ENCODE data around the gene HIBADH. TPM values are rescaled to one million over a fixed set of nuclear protein-coding genes. Genes with fewer than 3 reads are reported as not detected.
A peak's percentile ranks its signal among the peaks of the same experiment; 100 is the strongest.
"Not testable (repeated sequence)": the region's sequence is repeated elsewhere in the genome, so short reads cannot be mapped to it uniquely, and the experiment has no call there.

Gene HIBADH
- total RNA-seq, 2 experiments from 2014 or later = 12.9 to 14.4 TPM

DNA sequence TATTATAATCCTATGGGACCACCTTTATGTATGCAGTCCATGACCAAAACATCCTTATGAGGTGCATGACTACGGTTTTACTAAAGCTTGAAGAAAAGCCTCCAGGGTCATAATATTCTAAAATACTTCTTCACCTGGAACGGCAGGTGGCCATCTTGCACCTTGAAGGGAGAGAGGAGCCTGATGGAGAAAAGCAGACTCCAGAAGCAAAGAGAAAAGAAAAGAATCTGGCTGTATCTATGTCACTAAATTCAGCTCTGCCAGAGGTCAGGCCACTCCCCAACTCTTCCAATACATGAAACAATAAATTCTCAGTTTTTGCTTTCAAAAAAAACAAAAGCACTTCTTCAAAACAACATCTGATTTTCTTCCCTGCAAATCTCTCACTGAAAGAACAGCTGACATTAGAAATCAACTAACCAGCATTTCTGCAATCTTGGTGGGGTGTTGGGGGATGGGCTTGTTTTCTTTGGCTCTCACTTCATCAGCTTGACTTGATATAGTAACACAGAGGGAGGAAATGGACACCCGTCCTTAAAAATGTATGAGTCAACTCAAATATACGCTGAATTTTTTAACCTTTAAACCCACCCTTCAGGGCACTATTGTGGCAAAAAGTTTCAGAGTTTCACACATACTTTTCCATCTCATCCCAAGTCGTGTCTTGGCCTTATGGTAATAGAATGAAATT, 21.7 kb downstream of the HIBADH start:
- no peaks in the 10 kb centered on the region for H3K9me3 Mint-ChIP-seq
- H3K4me1 Mint-ChIP-seq = peaks cover 10% of the 10 kb centered on the region
- no peak overlapping the region for H3K27ac Mint-ChIP-seq
- H3K4me3 Mint-ChIP-seq = no peak overlapping the region
- POLR2A ChIA-PET = interaction anchor here (1.3 to 1.6 kb wide), 2 partner anchors 21 to 99 kb away, joined by 3 to 5 read pairs; partner anchors contain the start of genes HIBADH and TAX1BP1
- H3K27me3 Mint-ChIP-seq = no peaks in the 10 kb centered on the region
- DNase-seq (no peak), ATAC-seq (ENCODE audit: low read depth) (no peak)
- H3K36me3 Mint-ChIP-seq = peaks cover 12% of the 10 kb centered on the region

DNA sequence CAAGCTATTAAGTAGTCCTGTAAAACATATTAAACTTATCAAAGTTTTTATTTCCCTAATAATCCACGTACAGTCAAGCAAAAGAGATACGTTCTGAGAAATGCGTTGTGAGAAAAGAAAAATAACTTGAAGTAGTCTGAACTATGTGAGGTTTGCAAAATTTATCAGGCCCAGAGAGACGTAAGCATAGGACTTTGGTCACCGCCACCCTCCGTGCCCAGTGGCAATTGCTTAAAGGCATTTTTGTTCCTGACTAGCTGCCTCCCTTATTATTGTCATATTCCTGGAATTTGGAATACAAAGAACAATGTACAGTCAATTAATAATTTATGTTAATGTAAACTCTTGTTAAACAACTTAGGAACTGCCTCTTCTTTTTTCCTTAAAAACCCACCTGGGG, 22.8 kb downstream of the HIBADH start:
- H3K36me3 Mint-ChIP-seq = peaks cover 13% of the 10 kb centered on the region
- peaks cover 19% of the 10 kb centered on the region for H3K4me1 Mint-ChIP-seq
- ATAC-seq (ENCODE audit: low read depth) (no peak), DNase-seq (no peak)
- H3K9me3 Mint-ChIP-seq = no peaks in the 10 kb centered on the region
- no peaks in the 10 kb centered on the region for H3K27me3 Mint-ChIP-seq
- POLR2A ChIA-PET = no interaction called here
- no peak overlapping the region for H3K4me3 Mint-ChIP-seq
- no peak overlapping the region for H3K27ac Mint-ChIP-seq

DNA sequence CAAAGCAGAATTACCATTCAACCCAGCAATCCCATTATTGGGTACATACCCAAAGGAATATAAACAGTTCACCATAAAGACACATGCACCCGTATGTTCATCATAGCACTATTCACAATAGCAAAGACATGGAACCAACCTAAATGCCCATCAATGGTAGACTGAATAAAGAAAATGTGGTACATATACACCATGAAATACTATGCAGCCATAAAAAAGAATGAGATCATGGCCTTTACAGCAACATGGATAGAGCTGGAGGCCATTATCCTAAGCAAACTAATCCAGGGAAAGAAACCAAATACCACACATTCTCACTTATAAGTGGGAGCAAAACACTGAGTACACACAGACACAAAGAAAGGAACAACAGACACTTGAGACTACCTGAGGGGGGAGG, 23.6 kb downstream of the HIBADH start:
- DNase-seq; H3K27ac Mint-ChIP-seq; H3K9me3 Mint-ChIP-seq; POLR2A ChIA-PET; H3K27me3 Mint-ChIP-seq; ATAC-seq (ENCODE audit: low read depth); H3K4me3 Mint-ChIP-seq: not testable (repeated sequence)
- Mint-ChIP-seq H3K4me1 (peaks cover 22% of the 10 kb centered on the region), H3K36me3 (peaks cover 10% of the 10 kb centered on the region)

DNA sequence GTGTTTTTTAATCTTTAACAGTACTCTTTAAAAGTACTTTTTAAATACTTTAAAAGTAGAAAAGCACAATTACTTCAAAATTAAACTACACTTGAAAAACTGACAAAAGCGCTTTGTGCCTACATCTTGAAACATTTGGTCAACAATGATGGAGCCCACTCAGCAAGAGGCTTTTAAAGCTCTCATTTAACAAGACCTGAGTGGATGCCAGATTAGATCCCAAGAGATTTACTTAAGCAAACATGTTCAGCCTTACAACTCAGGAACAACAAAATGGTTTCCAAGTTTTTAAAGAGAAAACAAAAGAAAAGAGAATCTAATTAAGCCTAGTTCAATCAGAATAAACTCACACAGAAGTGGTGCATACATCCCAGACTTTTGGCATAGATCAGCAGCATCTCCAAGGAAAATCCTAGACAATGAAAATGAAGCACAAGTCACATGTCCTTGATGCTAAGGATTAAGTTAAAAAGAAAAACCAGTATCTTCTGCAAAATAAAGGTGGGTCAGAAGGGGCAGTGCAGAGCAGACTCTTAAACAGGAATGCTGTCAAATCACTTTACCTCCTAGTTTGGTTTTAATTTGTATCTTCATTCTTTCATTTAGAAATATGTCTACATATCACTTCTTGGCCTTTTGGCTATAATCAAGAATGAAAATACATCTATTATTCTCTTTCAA, 26.2 kb downstream of the HIBADH start:
- Mint-ChIP-seq H3K4me3 (no peak overlapping the region), H3K9me3 (no peaks in the 10 kb centered on the region), H3K36me3 (peaks cover 12% of the 10 kb centered on the region), H3K27me3 (no peaks in the 10 kb centered on the region), H3K4me1 (peaks cover 19% of the 10 kb centered on the region), H3K27ac (no peak overlapping the region)
- no peak for ATAC-seq (ENCODE audit: low read depth)
- DNase-seq = no peak
- POLR2A ChIA-PET = no interaction called here

- Mint-ChIP-seq H3K9me3 (no peaks in the 10 kb centered on the region), H3K4me1 (peaks cover 19% of the 10 kb centered on the region), H3K4me3 (no peak overlapping the region), H3K27ac (no peak overlapping the region), H3K27me3 (no peaks in the 10 kb centered on the region), H3K36me3 (peaks cover 12% of the 10 kb centered on the region)
- DNase-seq (no peak), ATAC-seq (ENCODE audit: low read depth) (no peak)
- POLR2A ChIA-PET = no interaction called here
Observed at GRCh38 chr7:27635728-27636127, 27.0 kb downstream of the HIBADH start.

DNA sequence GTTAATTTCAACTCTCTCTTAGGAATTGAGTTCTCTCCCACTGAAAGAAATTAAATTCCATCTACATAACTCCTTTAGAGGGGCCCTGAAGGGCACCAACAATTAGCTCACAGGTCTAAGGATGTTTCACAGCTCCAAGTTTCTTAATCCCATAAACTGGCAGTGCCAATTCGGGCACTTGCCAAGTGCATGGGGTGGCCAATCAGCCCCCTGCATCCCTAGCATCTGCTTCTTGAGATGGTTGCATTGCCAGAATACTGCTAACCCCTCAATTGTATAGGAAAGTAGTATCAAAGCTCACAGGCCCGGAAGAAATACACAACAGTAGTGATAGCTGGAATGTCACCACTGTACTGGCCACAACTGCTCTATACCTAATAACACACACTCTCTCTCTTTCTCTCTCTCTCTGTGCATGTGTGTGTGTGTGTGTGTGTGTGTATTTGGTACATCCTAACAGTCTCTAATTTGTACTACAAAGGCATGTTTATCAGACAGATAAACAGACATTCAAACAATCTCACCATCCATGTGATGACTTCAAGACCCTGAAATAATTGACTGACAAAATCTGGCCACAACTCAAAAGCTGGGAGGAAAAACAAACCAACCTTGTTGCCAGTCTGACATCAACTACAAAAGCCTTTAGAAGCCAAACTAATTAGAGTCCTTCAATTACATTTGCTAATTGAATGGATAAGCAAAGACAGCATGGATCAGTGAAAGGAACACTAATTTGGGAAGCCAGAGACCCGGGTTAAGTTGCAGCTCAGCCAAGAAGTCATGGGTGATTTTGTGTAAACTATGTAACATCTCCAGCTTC, 27.8 kb downstream of the HIBADH start:
- POLR2A ChIA-PET = no interaction called here
- H3K27me3 Mint-ChIP-seq = no peaks in the 10 kb centered on the region
- no peak for ATAC-seq (ENCODE audit: low read depth)
- DNase-seq = no peak
- H3K9me3 Mint-ChIP-seq = no peaks in the 10 kb centered on the region
- H3K36me3 Mint-ChIP-seq = peaks cover 13% of the 10 kb centered on the region
- H3K4me3 Mint-ChIP-seq = no peak overlapping the region
- H3K4me1 Mint-ChIP-seq = peaks cover 19% of the 10 kb centered on the region
- peak overlapping the region; percentile 28 for H3K27ac Mint-ChIP-seq

DNA sequence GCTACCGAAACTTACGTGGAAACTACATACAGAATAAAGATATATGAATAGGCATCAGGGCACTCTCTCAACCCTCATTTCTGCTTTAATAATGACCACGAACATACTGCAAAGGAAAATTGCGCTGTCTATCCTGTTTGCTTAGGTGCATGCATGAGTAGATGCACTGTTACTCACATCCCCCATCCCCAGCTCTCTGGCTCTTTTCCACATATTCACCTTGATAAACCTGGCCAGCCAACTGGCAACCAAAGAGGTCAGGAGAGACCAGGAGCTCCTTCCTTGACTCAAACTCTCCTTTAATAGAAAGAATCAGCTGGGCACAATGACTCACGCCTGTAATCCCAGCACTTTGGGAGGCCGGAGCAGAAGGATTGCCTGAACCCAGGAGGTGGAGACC, 29.6 kb downstream of the HIBADH start:
- POLR2A ChIA-PET = interaction anchor here (0.6 kb wide), 1 partner anchor 30 kb away, joined by 3 read pairs; the partner anchor contains the start of gene HIBADH

DNA sequence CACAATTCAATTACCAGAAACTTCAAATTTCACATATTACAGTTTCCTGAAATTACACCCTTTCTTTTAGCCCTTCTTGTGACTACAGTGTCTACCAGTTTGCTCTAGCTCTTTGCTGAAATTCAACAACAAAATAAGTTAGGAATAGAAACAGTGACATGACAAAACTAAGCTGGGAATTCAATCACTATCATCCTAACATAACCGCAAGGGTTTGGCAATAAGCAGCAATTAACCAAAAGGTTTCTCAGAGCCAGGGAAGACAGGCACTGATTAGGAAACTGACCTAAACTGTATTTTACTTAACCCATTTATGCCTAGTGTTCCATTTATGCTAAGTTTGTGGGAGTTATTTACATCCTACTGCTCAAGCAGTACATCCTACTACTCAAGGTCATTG, 31.3 kb downstream of the HIBADH start:
- no peak overlapping the region for H3K27ac Mint-ChIP-seq
- no peaks in the 10 kb centered on the region for H3K27me3 Mint-ChIP-seq
- H3K4me1 Mint-ChIP-seq = peaks cover 15% of the 10 kb centered on the region
- no peak for DNase-seq
- peaks cover 10% of the 10 kb centered on the region for H3K36me3 Mint-ChIP-seq
- no peak for ATAC-seq (ENCODE audit: low read depth)
- POLR2A ChIA-PET = no interaction called here
- H3K4me3 Mint-ChIP-seq = no peak overlapping the region
- H3K9me3 Mint-ChIP-seq = no peaks in the 10 kb centered on the region

More for the DNA sequence above, 29.6 kb downstream of the HIBADH start:
- no peaks in the 10 kb centered on the region for H3K27me3 Mint-ChIP-seq
- no peak overlapping the region for H3K4me3 Mint-ChIP-seq
- H3K36me3 Mint-ChIP-seq = peaks cover 13% of the 10 kb centered on the region
- H3K27ac Mint-ChIP-seq = no peak overlapping the region
- no peaks in the 10 kb centered on the region for H3K9me3 Mint-ChIP-seq
- peaks cover 19% of the 10 kb centered on the region for H3K4me1 Mint-ChIP-seq
- DNase-seq (no peak), ATAC-seq (ENCODE audit: low read depth) (no peak)

GRCh38 chr7:27627146-27627545, 35.5 kb downstream of the HIBADH start:
- H3K36me3 Mint-ChIP-seq = peaks cover 22% of the 10 kb centered on the region

GRCh38 chr7:27619492-27619891, 43.2 kb downstream of the HIBADH start:
- H3K4me3 Mint-ChIP-seq = no peak overlapping the region
- POLR2A ChIA-PET = no interaction called here
- ATAC-seq (ENCODE audit: low read depth) (no peak), DNase-seq (no peak)
- peaks cover 45% of the 10 kb centered on the region for H3K36me3 Mint-ChIP-seq
- no peaks in the 10 kb centered on the region for H3K27me3 Mint-ChIP-seq
- no peak overlapping the region for H3K27ac Mint-ChIP-seq
- H3K9me3 Mint-ChIP-seq = peaks cover 27% of the 10 kb centered on the region
- H3K4me1 Mint-ChIP-seq = no peaks in the 10 kb centered on the region

More at GRCh38 chr7:27627146-27627545, 35.5 kb downstream of the HIBADH start:
- no peak overlapping the region for H3K27ac Mint-ChIP-seq
- H3K9me3 Mint-ChIP-seq = peaks cover 9% of the 10 kb centered on the region
- H3K27me3 Mint-ChIP-seq = no peaks in the 10 kb centered on the region
- H3K4me3 Mint-ChIP-seq = no peak overlapping the region
- DNase-seq (no peak), ATAC-seq (ENCODE audit: low read depth) (no peak)
- POLR2A ChIA-PET = no interaction called here
- H3K4me1 Mint-ChIP-seq = no peaks in the 10 kb centered on the region

GRCh38 chr7:27617651-27618381, 44.9 kb downstream of the HIBADH start:
- no peak for ATAC-seq (ENCODE audit: low read depth)
- POLR2A ChIA-PET = no interaction called here
- H3K9me3 Mint-ChIP-seq = peaks cover 23% of the 10 kb centered on the region
- no peak overlapping the region for H3K4me3 Mint-ChIP-seq
- no peak for DNase-seq
- no peaks in the 10 kb centered on the region for H3K4me1 Mint-ChIP-seq
- H3K27ac Mint-ChIP-seq = no peak overlapping the region
- no peaks in the 10 kb centered on the region for H3K27me3 Mint-ChIP-seq
- H3K36me3 Mint-ChIP-seq = peaks cover 38% of the 10 kb centered on the region

DNA sequence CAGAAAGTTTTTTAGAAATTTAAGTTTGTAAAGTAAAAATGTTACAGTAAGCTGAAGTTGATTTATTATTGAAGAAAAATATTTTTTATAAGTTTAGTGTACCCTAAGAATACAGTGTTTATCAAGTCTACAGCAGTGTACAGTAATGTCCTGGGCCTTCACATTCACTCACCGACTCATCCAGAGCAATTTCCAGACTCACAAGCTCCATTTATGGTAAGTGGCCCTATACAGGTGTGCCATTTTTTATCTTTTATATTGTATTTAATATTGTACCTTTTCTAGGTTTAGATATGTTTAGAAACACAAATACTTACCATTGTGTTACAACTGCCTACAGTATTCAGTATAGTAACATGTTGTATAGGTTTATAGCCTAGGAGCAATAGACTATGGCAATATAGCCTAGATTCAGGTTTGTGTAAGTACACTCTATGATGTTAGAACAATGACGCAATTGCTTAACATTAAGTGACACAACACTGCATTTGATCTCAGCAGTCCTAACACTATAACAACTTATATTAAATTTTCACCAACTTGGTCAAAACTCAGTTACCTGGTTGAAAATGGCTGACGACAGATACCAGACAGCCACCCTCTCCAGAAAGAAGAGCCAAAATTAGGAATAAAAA, 45.7 kb downstream of the HIBADH start:
- no peak overlapping the region for H3K4me3 Mint-ChIP-seq
- DNase-seq = no peak
- H3K36me3 Mint-ChIP-seq = peaks cover 32% of the 10 kb centered on the region
- H3K9me3 Mint-ChIP-seq = peaks cover 17% of the 10 kb centered on the region
- H3K4me1 Mint-ChIP-seq = no peaks in the 10 kb centered on the region
- POLR2A ChIA-PET = no interaction called here
- no peaks in the 10 kb centered on the region for H3K27me3 Mint-ChIP-seq
- ATAC-seq (ENCODE audit: low read depth) = no peak
- H3K27ac Mint-ChIP-seq = no peak overlapping the region

DNA sequence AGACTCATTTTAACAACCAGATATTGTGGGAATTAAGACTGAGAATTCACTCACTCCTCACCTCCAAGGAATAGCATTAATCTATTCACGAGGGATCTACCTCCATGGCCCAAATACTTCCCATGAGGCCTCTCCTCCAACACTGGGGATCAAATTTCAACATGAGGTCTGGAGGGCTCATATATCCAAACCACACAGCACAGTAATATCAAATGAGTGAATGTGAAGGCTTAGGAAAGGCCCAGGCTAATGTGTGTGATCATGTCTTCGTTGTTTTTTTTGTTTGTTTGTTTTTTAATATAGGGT, 46.5 kb downstream of the HIBADH start:
- Mint-ChIP-seq H3K27ac (no peak overlapping the region), H3K4me1 (no peaks in the 10 kb centered on the region), H3K27me3 (no peaks in the 10 kb centered on the region), H3K9me3 (peaks cover 17% of the 10 kb centered on the region), H3K4me3 (no peak overlapping the region), H3K36me3 (peaks cover 32% of the 10 kb centered on the region)
- no peak for ATAC-seq (ENCODE audit: low read depth)
- DNase-seq = no peak
- POLR2A ChIA-PET = no interaction called here
